ENCODE data around the gene ITPRIP.

The ITPRIP gene

DNA sequence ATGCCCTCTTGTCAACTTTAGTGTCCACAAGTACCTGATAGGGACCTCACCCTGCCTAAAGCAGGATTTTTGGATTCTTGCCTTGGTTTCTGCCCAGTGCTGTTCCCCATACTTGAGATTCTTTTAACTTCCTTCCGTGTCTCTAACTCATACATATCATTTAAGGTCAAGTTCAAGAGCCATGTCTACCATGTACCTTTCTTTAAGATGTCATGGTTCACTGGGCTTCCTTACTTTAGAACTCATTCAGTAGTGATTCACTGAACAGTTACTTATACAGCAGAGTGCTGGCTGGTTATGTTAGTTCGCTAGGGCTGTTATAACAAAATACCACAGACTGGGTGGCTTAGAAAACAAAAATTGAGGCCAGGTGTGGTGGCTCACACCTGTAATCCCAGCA is 10.3 kb upstream of the ITPRIP start:
- H3K27ac ChIP-seq = peak overlapping the region; percentile 71
- TF ChIP-seq, protein P1, sequence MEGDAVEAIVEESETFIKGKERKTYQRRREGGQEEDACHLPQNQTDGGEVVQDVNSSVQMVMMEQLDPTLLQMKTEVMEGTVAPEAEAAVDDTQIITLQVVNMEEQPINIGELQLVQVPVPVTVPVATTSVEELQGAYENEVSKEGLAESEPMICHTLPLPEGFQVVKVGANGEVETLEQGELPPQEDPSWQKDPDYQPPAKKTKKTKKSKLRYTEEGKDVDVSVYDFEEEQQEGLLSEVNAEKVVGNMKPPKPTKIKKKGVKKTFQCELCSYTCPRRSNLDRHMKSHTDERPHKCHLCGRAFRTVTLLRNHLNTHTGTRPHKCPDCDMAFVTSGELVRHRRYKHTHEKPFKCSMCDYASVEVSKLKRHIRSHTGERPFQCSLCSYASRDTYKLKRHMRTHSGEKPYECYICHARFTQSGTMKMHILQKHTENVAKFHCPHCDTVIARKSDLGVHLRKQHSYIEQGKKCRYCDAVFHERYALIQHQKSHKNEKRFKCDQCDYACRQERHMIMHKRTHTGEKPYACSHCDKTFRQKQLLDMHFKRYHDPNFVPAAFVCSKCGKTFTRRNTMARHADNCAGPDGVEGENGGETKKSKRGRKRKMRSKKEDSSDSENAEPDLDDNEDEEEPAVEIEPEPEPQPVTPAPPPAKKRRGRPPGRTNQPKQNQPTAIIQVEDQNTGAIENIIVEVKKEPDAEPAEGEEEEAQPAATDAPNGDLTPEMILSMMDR (conservative IDR thresholded peaks at IDR 0.05) = no peak

DNA sequence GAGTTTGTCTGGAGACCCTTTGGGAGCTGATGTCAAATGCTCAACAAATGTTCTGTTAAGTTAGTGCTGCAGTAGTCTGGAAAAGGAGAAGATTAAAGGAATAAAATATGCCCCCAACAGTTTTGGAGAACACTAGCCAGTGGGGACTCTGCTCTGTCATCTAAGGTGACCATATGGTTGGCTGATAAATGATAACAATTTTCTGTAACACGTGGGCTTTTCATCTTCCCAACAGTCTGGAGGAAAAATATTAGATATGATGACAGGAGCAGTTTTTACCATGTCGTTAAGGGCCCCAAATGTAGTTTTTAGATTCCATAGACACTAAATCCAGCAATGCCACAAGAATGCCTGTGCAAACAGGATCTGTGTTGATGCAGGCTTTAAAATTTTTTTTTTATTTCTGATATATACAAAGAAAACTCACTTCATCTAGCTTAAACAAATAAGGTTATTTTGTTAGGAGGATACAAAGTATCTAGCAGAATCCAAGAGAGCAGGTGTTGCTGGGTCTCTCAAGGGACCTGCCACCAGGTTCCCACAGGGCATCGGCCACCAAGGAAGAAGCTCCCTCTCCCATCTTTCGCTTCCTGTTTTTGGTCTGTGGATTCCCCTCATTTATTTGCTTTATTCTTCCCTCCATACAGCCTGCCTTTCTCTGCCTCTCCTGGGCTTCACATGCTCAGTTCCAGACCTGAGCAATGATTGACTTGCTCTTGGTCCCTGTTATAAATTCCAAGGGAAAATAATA is 9.2 kb upstream of the ITPRIP start:
- H3K27ac ChIP-seq = no peak overlapping the region
- TF ChIP-seq, protein P1 (conservative IDR thresholded peaks at IDR 0.05) = no peak

DNA sequence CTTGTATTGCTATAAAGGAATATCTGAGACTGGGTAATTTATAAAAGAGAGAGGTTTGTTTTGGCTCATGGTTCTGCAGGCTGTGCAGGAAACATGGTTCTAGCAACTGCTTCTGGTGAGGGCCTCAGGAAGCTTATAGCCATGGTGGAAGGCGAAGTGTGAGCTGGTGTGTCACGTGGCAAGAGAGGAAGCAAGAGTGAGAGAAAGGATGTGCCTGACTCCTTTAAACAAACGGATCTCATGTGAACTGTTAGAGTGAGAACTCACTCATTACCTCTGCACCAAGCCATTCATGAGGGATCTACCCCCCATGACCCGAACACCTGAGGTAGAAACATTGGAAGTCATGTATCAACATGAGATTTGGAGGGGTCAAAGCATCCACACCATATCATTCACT is 7.7 kb upstream of the ITPRIP start:
- H3K27ac ChIP-seq = no peak overlapping the region
- TF ChIP-seq, protein P1 (conservative IDR thresholded peaks at IDR 0.05) = no peak

GRCh38 chr10:104345515-104345914 is 7.2 kb upstream of the ITPRIP start:
- TF ChIP-seq, protein P1 (conservative IDR thresholded peaks at IDR 0.05) = no peak
- no peak overlapping the region for H3K27ac ChIP-seq

DNA sequence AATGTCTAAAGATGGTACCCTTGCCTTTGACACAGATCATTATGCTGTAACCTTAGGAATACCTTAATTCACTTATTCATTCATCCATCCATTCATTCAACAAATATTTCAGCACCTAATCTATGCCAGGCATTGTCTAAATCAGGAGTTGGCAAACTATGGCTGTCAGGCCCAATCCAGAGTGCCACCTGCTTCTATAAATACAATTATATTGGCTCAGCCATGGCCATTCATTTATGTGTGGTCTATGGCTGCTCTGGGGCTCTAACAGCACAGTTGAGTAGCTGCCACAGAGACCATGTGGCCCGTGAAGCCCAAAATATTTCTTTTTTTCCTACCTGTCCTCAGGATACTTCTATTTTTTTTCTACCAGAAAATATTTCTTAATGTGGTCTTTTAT is 6.0 kb upstream of the ITPRIP start:
- TF ChIP-seq, protein P1 (conservative IDR thresholded peaks at IDR 0.05) = no peak
- no peak overlapping the region for H3K27ac ChIP-seq

GRCh38 chr10:104342941-104343411 is 4.7 kb upstream of the ITPRIP start:
- TF ChIP-seq, protein P1 (conservative IDR thresholded peaks at IDR 0.05) = no peak
- no peak overlapping the region for H3K27ac ChIP-seq

DNA sequence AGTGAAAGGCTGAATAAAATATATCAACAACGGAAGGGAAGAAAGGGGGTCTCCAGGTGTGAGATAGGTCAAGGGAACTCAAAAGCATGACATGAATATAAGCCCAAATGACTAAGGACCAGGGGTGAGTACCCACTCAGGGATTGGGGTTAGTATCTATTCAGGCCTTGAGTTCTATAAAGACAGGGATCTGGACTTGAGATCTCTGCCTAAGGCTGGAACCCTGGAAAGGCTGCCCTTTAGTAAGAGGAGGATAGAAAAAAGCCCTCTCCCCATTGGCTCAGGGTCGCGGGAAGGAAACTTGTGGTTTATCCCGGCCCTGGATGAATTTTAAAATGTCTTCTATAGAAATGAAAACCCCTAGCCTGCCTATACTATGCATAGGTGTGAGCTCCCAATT is 2.4 kb upstream of the ITPRIP start:
- TF ChIP-seq, protein P1 (conservative IDR thresholded peaks at IDR 0.05) = no peak

More for the DNA sequence above, 2.4 kb upstream of the ITPRIP start:
- peak overlapping the region; percentile 89 for H3K27ac ChIP-seq

Data from VCaP (cell line).